ENCODE results near the gene MARK2.
A peak's percentile ranks its signal among the peaks of the same experiment; 100 is the strongest.
"Not testable (repeated sequence)": the region's sequence is repeated elsewhere in the genome, so short reads cannot be mapped to it uniquely, and the experiment has no call there.

Gene MARK2

DNA sequence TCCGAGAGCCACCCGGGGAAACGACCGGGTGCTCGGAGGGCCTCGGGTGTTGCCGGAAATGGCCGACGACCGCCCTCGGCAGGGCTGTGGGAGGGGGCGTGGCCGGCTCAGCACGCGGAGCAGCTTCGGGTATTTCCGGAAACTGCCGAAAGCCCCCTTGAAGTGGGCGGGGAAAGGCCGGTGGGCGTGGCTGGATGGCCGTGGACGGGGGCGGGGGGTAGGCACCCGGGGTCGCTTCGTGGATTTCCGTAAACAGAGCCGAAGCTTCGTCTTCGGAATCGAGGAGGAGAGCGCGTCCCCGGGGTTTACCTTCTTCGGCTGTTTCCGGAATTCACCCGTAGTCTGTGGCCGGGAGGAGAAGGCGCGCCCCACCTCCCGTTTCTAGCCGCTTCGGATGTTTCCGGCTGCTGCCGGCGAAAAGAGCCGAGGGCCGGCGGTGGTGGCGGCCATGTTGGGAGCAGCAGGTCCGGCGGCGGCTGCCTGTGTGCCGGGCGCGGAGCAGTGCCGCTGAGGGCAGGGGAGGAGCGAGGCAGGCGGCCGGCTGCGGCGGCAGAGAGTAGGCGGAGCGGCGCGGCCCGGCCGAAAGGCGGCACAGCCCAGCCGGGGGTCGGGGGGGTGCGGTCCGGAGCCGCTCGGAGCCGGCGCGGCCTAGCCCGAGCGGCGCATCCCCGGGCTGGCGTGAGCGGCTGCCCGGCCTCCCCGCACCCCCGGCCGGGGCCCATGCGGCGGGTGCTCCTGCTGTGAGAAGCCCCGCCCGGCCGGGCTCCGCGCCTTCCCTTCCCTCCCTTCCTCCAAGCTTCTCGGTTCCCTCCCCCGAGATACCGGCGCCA is at the start of gene MARK2:
TSS of gene MARK2 (plus strand) at position 433 of the 830 bp plus-strand sequence. CDS start at position 830, 397 bp downstream.
- peak; percentile 100 for DNase-seq

DNA sequence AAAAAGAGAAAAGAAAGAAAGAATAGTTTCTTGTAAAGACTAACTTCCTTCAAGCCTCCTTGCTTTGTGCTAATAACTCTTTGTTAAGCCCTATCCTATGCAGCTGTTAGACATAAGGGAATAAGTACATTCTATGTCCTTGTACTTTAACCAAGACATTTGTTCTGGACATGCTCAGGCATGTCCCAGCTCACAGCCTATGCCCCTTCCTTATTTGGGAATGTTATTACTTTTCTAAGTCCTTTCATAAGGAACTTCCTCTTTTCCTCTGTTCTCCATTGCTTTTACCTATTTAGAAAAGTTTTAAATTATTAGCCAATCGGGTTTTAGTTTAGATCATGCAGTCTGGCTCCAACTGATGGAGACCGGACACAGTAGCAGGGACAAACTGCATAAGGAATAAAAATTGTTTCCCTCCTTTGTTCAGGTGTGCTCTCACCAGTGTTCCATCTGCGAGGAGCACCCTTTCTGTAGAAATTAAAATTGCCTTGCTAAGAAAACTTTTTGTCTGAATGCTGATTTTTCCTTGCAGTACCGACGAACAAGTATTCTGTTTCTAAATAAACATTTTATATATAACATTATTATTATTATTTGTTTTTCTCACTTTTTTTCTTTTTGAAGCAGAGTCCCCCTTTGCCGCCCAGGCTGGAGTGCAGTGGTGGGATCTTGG is 47.3 kb upstream of the MARK2 start:
- no peak for DNase-seq

DNA sequence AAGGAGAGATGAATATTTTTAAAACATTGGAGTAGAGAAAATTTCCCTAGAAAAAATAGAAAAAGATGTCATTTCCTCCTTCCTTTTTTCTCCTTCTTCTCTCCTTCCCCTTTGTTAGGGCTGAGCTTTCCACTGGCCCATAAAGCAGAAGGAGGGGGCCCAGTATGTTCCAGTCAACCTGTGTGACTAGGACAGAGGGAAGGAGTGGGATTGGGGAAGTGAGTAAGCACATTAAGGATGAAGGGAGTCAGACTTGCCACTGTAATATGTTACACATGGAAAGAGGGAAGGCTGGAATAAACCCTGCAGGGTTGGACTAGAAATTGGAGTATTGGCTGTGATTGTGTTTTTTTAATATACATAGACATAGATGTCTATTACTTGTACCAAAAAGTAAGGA is 45.7 kb upstream of the MARK2 start:
- no peak for DNase-seq

DNA sequence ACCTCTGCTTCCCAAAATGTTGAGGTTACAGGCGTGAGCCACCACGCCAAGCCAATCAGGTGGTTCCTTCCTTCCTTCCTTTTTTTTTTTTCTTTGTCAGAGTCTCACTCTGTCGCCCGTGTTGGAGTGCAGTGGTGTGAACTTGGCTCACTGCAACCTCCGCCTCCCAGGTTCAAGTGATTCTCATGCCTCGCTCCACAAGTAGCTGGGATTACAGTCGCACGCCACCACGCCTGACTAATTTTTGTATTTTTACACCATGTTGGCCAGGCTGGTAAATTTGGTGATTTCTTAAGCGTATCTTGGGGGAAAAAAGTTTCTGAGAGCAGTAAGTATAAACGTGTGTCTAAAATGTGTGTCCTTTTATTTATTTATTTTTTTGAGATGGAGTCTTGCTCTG is 43.8 kb upstream of the MARK2 start:
- no peak for DNase-seq

DNA sequence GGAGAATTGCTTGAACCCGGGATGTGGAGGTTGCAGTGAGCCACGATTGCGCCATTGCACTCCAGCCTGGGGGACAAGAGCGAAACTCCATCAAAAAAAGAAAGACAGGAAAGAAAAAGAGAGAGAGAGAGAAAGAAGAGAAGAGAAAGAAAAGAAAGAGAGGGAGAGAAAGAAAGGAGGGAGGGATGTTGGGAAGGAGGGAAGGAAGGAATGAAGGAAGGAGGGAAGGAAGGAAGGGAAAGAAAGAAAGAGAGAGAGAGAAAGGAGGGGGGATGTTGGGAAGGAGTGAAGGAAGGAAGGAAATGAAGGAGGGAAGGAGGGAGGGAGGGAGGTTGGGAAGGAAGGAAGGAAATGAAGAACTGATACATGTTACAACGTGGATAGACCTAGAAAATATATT is 38.0 kb upstream of the MARK2 start:
- no peak for DNase-seq

DNA sequence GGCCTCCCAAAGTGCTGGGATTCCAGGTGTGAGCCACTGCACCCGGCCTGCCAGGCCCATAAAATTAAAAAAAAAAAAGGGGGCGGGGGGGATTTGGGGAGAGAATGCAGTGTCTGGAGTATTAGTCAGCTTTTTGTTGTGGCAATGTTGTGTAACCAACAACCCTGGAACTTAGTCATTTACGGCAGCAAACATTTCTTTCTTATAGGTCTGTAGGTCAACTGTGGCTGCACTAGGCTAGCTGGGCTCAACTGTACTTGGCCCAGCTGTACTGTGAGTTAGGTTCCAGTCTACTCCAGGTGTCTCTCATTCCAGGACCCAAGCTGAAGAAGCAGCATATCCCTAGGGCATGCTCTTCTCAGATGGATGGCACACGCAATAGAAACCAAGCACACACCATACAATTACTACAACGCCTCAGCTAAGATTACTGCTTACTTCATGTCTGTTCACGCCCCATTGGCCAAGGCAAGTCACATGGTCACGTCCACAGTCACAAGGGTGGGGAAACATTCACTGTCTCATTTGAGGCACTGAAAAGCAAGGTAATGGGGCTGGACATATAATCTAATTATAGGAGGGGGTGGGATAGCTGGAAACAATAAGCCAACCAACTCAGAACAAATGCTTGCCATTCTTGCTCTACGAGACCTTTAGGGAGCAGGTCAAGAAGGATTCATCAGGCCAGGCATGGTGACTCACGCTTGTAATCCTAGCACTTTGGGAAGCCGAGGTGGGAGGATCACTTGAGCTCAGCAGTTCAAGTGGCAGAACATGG is 36.1 kb upstream of the MARK2 start:
- no peak for DNase-seq

DNA sequence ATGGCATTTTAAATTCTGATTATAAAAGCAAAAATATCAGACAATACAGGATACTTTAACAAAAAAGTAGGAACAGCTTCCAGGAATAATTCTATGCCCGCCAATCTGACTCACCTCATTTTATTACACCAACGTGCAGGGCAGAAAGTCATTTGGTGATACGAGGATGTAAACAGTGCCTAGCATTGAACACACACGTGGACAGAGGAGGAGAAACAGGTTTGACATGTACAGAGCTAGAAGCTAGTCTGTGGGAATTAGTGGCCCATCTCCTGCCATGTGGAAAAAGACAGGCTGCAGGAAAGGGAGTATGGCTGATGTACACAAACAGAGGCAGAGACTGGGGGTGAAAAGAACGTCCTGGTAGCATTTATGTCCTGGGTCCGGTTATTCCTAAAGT is 34.7 kb upstream of the MARK2 start:
- no peak for DNase-seq

DNA sequence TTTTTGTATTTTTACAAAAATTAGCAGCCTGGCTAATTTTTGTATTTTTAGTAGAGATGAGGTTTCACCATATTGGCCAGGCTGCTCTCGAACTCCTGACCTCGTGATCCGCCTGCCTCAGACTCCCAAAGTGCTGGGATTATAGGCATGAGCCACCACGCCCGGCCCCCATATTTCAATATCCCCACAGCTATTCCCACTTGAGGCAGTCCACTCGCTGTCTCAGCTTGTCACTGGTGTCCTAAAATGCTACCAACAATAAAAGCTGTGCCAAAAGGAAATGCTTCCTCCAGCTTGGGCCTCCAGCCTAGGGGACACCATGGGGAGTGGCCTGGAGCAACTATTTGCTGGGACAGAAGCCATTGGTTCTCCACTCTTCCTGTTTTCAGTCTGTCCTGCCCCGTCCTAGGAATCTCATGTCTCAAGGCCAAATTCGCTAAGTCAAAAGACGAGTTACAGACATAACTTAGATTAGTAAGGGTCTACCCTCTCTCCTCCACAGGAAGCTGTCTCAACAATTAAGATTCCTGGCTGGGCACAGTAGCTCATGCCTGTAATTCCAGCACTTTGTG is 33.0 kb upstream of the MARK2 start:
- DNase-seq = no peak

DNA sequence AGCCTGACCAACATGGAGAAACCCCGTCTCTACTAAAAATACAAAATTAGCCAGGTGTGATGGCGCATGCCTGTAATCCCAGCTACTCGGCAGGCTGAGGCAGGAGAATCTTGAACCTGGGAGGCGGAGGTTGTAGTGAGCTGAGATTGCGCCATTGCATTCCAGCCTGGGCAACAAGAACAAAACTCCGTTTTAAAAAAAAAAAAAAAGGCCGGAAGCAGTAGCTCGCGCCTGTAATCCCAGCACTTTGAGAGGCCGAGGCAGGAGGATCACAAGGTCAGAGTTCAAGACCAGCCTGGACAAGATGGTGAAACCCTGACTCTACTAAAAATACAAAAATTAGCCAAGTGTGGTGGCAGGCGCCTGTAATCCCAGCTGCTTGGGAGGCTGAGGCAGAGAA is 28.5 kb upstream of the MARK2 start:
- not testable (repeated sequence) for DNase-seq

DNA sequence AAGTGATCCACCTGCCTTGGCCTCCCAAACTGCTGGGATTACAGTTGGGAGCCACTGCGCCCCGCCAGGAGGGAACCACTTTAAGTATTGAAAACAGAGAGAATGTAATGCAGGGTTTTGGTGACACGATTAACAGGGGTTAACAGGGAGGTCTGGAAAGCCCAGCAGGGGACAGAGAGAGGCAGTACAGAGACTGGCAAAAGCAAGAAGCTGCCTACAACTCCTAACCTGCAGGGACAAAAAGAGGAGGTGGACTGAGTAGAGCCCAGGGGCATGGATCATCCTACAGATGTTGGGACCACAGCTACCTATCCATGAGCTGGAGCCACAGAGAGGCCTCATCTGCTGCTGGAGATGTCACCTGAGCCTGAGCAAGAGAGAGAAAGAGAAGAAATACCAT is 27.4 kb upstream of the MARK2 start:
- no peak for DNase-seq

DNA sequence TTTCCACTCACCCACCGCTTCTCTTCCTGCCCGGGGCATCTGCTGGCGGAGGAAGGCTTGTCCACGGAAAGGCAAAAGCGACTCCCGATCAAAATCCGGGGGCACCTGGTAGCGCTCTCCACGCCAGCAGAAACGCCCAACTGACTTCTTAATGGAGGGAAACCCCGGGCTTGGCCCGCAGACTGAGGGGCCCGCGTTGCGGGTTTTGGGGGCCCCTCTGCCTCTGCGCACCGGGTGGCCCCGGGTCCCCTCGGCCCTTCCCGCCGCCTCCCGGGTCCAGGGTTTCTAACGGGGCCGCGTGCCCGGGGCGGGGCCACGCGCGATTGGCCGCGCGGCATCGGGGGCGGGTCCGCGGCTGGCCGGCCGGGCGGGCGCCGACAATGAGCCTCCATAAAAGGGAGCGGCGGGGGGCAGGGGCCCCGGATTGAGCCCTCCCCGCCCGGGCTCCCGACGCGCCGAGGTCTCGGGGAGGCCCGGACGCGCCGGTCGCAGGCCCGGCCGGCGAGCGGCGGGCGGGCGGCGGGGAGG is 25.8 kb upstream of the MARK2 start, which contains the start of gene SPINDOC:
TSS of gene SPINDOC (plus strand) at position 422 of the 528 bp plus-strand sequence. CDS start 231 bp downstream, outside the sequence.
- DNase-seq = peak; percentile 80

DNA sequence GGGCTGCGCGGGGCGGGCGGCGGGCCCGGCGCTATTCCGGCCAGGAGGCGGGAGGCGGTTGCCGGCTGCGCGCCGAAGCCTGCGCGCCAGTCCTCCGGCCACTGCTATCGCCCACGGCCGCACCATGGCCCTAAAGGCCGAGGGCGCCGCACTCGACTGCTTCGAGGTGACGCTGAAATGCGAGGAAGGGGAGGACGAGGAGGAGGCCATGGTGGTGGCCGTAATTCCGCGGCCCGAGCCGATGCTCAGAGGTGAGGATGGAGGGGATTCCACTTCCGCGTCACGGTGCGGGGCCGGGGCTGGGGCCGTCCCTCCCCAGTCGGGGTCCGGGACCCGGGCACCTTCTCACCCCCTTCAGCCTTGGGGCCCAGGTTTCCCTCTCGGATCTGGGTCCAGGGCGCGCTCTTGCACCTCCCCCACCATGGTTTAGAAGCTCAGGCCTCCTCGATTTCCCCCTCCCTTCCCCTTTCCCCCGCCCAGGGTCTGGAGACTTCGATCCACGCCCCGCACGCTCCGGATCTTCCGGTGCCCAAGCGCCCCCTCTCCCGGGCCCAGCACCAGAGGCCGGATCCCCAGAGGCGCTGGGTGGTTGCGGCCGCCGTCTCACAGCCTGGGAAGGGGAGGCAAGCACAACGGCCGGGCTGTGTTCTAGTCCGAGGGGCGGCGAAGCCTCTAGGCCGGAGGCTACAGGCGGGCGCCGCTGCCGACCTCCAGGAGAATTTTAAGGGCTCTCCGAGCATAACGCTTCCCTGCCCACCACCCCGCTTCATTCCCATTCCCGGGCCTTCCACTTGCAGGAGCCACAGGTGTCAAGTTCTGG is 25.1 kb upstream of the MARK2 start:
- DNase-seq = peak; percentile 55

DNA sequence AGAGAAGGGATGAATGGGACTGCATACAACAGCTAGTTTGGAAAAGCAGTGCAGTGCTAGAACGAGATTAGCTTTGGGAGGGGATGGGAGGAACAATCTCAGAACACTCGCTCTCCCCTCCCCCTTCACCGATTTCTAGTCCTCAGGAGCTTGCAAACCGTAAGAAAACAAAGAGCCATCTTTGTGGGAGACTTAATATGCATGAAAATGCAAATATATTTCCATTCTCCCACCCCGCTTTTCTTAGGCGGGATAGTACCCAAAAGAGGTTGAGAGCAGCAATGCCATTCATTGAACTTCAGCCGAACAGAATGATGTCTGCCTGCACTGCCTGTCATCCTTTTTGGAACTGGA is 24.6 kb upstream of the MARK2 start:
- no peak for DNase-seq

DNA sequence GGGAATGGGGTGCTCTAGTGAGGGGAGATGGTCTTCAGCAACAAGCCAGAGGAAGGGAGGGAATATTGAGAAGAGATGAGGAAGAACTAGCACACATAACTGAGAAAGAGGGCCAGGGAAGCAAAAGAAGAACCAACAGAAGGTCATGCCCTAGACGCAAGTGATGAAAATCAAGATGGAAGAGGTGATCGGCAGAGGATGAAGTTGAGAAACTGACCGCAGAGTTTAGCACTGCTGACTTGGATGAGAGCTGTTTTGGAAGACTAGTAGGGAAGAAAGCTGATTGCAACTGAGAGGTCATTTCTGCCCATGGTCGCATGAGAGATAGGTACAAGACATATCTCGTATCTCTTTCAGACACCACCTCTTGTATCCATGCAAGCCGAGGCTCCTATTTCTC is 22.7 kb upstream of the MARK2 start:
- DNase-seq = no peak

DNA sequence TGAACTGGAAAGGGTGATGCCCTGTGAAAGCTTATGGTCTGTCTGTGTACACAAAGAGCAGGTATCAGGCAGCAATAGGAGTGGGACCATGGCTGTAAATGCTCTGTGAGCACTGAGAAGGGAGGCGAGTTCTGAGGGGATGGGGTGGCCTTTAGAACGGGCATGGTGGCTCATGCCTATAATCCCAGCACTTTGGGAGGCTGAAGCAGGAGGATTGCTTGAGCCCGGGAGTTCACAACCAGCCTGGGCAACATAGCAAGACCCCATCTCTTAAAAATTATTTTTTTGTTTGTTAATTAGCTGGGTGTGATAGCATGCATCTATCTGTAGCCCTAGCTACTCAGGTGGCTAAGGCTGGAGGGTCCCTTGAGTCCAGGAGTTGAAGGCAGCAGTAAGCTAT is 22.2 kb upstream of the MARK2 start:
- DNase-seq = no peak

DNA sequence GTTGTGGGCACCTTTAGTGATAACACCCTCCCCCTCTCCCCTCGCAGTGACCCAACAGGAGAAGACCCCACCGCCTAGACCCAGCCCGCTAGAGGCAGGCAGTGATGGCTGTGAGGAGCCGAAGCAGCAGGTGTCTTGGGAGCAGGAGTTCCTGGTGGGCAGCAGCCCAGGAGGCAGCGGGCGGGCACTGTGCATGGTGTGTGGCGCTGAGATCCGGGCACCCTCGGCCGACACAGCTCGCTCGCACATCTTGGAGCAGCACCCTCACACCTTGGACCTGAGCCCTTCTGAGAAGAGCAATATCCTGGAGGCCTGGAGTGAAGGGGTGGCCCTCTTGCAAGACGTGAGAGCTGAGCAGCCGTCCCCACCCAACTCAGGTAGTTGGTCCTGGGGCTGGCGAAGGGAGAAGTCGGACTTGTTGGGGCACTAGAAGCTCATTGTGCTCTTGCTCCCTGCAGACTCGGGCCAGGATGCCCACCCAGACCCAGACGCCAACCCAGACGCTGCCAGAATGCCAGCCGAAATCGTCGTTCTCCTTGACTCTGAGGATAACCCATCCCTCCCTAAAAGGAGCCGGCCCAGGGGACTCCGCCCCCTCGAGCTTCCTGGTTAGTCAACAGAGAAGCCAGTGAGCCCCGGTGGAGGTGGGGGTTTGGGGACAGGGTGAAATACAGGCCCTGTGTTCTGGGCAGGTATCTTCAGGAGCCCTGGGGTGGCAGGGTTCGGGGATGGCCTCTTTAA is 21.0 kb upstream of the MARK2 start:
- no peak for DNase-seq

DNA sequence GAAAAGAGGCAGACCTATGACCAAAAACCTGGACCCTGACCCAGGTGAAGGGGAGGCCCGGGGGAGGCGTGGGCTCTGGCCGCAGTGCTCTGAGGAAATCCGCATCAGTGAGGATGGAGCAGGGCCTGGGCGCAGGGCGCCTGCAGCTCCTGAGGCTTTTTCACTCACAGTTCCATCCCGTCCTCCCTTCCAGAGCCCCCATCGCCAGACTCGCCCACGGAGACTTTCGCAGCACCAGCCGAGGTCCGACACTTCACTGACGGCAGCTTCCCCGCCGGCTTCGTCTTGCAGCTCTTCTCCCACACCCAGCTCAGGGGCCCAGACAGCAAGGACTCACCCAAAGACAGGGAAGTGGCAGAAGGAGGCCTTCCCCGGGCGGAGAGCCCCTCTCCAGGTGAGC is 20.3 kb upstream of the MARK2 start:
- no peak for DNase-seq

DNA sequence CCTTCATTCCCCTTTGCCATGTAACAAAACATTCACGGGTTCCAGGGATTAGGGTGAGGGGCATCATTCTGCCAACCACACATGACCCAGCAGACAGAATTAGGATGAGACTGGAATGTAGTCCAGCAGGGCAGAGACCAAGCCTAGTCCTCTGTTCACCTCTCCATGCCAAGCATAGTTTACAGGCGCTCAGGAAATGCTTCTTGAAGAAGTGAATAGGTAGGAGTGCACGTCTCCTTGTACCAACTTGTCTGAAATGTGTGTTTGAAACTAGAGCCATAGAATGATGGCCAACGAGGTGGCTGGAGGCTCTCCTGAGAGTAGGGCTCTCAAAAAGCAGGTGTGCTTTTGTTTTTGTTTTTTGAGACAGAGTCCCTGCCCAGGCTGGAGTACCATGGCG is 17.5 kb upstream of the MARK2 start:
- no peak for DNase-seq

DNA sequence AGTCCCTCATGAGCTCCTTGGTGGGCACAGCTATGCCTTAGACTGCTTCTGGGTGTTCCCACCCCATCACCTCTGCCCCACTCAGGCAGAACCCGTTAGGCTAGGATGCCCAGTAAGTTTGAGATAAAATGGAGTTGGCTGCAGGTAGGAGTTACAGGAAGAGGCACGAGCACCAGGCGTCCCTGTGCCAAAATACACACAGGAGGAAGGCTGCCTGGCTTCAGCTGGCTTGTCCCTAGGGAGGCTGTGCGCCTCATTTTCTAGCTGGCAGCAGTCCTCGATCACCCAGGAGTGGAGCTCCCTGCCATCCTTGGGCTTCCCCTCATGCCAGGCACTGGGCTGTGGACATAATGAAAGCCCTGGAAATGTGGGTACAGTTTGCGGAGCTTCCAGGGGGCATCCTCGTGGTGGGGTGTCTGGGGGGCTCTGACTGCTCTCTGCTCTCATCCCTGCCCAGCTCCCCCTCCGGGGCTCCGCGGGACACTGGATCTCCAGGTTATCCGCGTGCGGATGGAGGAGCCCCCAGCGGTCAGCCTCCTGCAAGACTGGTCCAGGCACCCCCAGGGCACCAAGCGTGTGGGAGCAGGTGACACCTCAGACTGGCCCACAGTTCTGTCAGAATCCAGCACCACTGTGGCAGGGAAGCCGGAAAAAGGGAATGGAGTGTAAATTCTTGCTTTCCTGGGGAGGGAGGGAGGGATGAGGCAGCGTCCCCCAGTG is 12.3 kb upstream of the MARK2 start:
- DNase-seq = no peak

DNA sequence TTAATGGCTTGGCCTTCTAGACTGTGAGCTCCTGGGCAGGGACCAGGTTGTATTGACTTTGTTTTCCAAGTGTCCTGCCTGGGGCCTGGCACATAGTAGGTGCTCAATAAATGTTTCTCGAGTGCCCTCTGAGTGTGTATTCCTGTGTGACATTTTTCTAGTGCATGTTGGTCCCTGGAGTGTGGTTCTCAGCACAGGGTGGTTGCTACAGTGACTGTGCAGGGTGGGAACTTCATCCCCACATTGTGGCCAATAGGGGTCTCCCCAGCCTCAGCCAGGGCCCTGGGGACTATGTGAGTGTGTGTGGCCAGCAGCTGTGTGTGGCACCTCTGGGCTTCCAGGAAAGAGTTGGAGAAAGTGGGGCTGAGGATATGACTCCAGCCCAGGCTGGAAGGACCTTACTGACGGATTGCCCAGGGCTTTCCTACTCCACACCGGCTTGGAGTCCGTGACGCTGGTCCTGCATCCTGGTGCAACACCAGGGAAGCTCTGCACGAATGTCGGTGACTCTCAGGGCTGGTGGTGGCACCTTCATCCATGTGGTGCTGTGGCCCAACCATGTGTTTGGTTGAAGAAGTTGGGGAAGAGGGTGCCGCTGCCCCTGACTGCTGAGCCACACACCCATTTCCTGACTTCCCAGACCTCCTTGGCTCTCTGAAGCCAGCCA is 9.0 kb upstream of the MARK2 start:
- no peak for DNase-seq

All from activated CD4-positive, CD25-positive, alpha-beta regulatory T cell treated with anti-CD3 and anti-CD28 coated beads, Interleukin-2, amount 50 U/mL, for 72 hours (primary cell).